Thyroid gland (tissue), 4 donors: ENCODE results near the gene BLOC1S5.

Source experiments
- CTCF ChIP-seq, 6 experiments: fragments of 200-600 bp in 3 of 6; fragments of 450-650 bp in 3 of 6; sonication (generic) in 3 of 6; IDR thresholded peaks; one replicate each; pipeline ENCODE4 v1.5.1; 2016 to 2019; ENCODE audit warnings: antibody characterized with exemption in 6 of 6, mild to moderate bottlenecking in 2 of 6, inconsistent platforms in 1 of 6, moderate library complexity in 1 of 6
- POLR2A ChIP-seq, 2 donors: fragments of 450-650 bp; IDR thresholded peaks; one replicate each; pipeline ENCODE4 v1.6.1; 2017; ENCODE audit warnings: antibody characterized with exemption in 2 of 2, mild to moderate bottlenecking in 2 of 2, moderate library complexity in 1 of 2

DNA sequence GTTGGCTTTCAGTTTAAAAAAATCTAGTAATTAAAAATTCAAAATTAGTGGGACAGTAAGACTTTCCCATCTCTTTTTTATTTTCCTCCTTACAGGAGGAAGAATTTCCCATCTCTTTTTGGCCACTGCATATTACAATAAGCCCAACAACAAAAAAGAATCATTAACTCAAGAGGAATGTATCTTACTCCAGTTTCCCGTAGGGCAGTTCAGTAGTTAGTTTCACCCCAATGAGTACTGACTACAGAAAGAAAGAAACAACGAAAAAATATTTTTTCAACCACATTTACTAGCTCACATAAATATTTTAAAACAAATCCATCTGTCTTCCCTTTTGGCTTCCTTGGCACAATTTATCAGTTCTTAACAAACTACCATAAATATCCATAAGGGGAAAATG, 14.9 kb upstream of the BLOC1S5 start:
- TF ChIP-seq POLR2A (IDR thresholded peaks at IDR 0.05), result no peak
- no peak for TF ChIP-seq CTCF (IDR thresholded peaks at IDR 0.05)
